Heart left ventricle (tissue), 16 donors: ENCODE results near the gene DHX8. TPM values are rescaled to one million over a fixed set of nuclear protein-coding genes. Genes with fewer than 3 reads are reported as not detected.

ENCODE experiments used
- ATAC-seq, 4 donors: fragments of 200-7000 bp; cut with Tn5 transposase; one replicate each; pipeline ENCODE4 v1.9.1; 2020 to 2022; ENCODE audit warnings: moderate library complexity in 4 of 4, mild to moderate bottlenecking in 3 of 4, moderate number of reproducible peaks in 1 of 4
- DNase-seq, 5 donors: peaks; one replicate each; pipeline ENCODE4 v3.0.0-alpha.2; 2020
- H3K27ac ChIP-seq, 12 donors: fragments of 200-600 bp; sonication (generic) in 4 of 12; one replicate each; pipeline versions ENCODE4 v1.5.0 to v1.8.0; 2016 to 2022; ENCODE audit warnings: mild to moderate bottlenecking in 2 of 12
- H3K27me3 ChIP-seq, 9 donors: fragments of 200-600 bp; sonication (generic) in 2 of 9; one replicate each; pipeline versions ENCODE4 v1.5.1 to v1.8.0; 2016 to 2022; ENCODE audit warnings: mild to moderate bottlenecking in 3 of 9
- H3K36me3 ChIP-seq, 9 donors: fragments of 200-600 bp; sonication (generic) in 2 of 9; one replicate each; pipeline versions ENCODE4 v1.5.0 to v1.8.0; 2018 to 2022; ENCODE audit warnings: mild to moderate bottlenecking in 2 of 9
- H3K4me1 ChIP-seq, 12 donors: fragments of 200-600 bp; sonication (generic) in 4 of 12; one replicate each; pipeline versions ENCODE4 v1.5.0 to v1.8.0; 2016 to 2022; ENCODE audit warnings: mild to moderate bottlenecking in 3 of 12
- H3K4me3 ChIP-seq, 12 donors: fragments of 200-600 bp; sonication (generic) in 4 of 12; one replicate each; pipeline versions ENCODE4 v1.5.0 to v1.8.0; 2017 to 2022; ENCODE audit warnings: mild to moderate bottlenecking in 9 of 12, moderate library complexity in 4 of 12
- H3K9me3 ChIP-seq, 12 donors: fragments of 200-600 bp; sonication (generic) in 4 of 12; one replicate each; pipeline versions ENCODE4 v1.5.0 to v1.8.0; 2016 to 2022; ENCODE audit warnings: mild to moderate bottlenecking in 1 of 12
- POLR2A ChIP-seq, 2 donors: fragments of 450-650 bp; IDR thresholded peaks; one replicate each; pipeline ENCODE4 v1.6.1; 2017; ENCODE audit warnings: antibody characterized with exemption in 2 of 2, mild to moderate bottlenecking in 2 of 2, moderate library complexity in 2 of 2
- WGBS, 4 donors: extraction: QIAGEN DNeasy Blood & Tissue Kit in 2 of 4; methylation state at CpG; one replicate each; pipeline versions ENCODE4 v1.1.5 to v1.1.7; 2013 to 2018; 5-methylcytosine and 5-hydroxymethylcytosine counted together
- intact Hi-C, 10 donors: fragments of 100-400 bp; cut with DNase I; formaldehyde crosslinking; loops; one replicate each; pipeline versions ENCODE4 v1.11.1 to v1.14.2; 2022
- polyA plus RNA-seq, 2 donors: library from polyadenylated mRNA; stranded (reverse); fragments of 200-250 nt; gene quantifications; one replicate each; pipeline ENCODE4 v1.2.3, GENCODE V29; 2013
- total RNA-seq, 9 donors: library from RNA; depleted of rRNA in 2 of 9; stranded (reverse); fragments of >200 nt in 2 of 9; fragmentation: NEBNext Ultra II Directional in 3 of 9; extraction: Animal tissue kit (Norgen Biotek cat#: 25700) in 3 of 9; gene quantifications; one replicate each; pipeline versions ENCODE4 v1.1.0 to v1.2.4, GENCODE V29; 2016 to 2023
- TF ChIP-seq, protein P1 (sequence below), 12 donors: fragments of 200-600 bp; sonication (generic) in 4 of 12; IDR thresholded peaks; one replicate each; pipeline versions ENCODE4 v1.5.0 to v1.8.0; 2018 to 2022; ENCODE audit warnings: antibody characterized with exemption in 12 of 12, mild to moderate bottlenecking in 5 of 12
- donor health status: ischemic (EF 13 %, LVEDD 7.1; RV severe dilation, severe dysfunction).
- donor health status: healthy with polysubstance abuse.
- donor health status: DM: no; HTN: yes; CAD: no.
- donor health status: DM: no; HTN: no; CAD: no.
- donor health status: ischemic (EF 25% LVEDD 6.9; RV normal size, moderate dysfunction).
- donor health status: ischemic (EF 25% LVEDD 5.7; RV mildly dilated, moderate dysfunction).
- donor health status: healthy.
- donor health status: DM: yes; HTN: yes; CAD: no.
- donor health status: ischemic (EF 35%, LVEDD 5.7; RV mildly dilated, moderate dysfunction).
- donor health status: nonischemic (EF 11% LVEDD 7.7; RV severe dilation, severe dysfunction).
- donor health status: DM: yes; HTN: yes; CAD: no.
- donor health status: PGD.
- donor health status: ischemic (EF 29% LVEDD 5.4; RV normal size, mild dysfunction).
- donor health status: nonischemic (EF 23%, LVEDD 6.1; RV moderate dilation, normal function).

The DHX8 gene
- total and polyA plus RNA-seq, 11 donors, result 13.4 to 41.0 (median 28.1) TPM

DNA sequence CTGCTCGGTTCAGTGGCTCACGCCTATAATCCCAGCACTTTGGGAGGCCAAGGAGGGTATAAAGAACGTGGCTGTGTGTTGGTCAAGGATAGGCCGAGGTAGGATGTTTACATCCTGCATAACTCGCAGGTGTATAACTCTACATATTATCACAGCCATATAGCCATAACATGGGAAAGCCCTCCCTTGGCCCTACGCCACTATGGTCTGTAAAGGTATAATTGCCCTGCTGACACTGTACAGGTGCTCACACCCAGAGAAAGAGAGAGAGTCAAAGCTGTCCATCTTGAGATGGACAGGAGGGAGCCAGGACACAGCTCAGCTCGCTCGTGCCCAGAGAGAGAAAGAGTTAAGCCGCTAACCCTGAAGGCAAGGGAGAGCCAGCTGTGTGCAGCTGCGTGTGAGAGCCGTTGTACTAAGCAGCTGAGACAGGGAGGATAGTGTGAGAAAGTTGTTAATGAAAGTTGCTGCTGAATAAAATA is 30.4 kb upstream of the DHX8 start:
- Histone ChIP-seq H3K4me3 (no peak overlapping the region), H3K36me3 (no peaks in the 10 kb centered on the region), H3K4me1 (peaks cover 0 to 23% (median 9%) of the 10 kb centered on the region in 12 donors), H3K27ac (peak overlapping the region in 2 of 12 donors; percentile 19 to 34), H3K9me3 (no peaks in the 10 kb centered on the region), H3K27me3 (no peaks in the 10 kb centered on the region)
- ATAC-seq, result peak in 3 of 4 donors; percentile 35 to 67 (median 64)
- intact Hi-C loops, result no loop called here
- TF ChIP-seq, protein P1, sequence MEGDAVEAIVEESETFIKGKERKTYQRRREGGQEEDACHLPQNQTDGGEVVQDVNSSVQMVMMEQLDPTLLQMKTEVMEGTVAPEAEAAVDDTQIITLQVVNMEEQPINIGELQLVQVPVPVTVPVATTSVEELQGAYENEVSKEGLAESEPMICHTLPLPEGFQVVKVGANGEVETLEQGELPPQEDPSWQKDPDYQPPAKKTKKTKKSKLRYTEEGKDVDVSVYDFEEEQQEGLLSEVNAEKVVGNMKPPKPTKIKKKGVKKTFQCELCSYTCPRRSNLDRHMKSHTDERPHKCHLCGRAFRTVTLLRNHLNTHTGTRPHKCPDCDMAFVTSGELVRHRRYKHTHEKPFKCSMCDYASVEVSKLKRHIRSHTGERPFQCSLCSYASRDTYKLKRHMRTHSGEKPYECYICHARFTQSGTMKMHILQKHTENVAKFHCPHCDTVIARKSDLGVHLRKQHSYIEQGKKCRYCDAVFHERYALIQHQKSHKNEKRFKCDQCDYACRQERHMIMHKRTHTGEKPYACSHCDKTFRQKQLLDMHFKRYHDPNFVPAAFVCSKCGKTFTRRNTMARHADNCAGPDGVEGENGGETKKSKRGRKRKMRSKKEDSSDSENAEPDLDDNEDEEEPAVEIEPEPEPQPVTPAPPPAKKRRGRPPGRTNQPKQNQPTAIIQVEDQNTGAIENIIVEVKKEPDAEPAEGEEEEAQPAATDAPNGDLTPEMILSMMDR (IDR thresholded peaks at IDR 0.05), result no peak
- no peak for TF ChIP-seq POLR2A (IDR thresholded peaks at IDR 0.05)
- 59 to 71% (median 68%) methylated on average over 11 of the region's 11 CpGs for WGBS, 4 donors
- peak; percentile 25 to 79 (median 65) for DNase-seq

DNA sequence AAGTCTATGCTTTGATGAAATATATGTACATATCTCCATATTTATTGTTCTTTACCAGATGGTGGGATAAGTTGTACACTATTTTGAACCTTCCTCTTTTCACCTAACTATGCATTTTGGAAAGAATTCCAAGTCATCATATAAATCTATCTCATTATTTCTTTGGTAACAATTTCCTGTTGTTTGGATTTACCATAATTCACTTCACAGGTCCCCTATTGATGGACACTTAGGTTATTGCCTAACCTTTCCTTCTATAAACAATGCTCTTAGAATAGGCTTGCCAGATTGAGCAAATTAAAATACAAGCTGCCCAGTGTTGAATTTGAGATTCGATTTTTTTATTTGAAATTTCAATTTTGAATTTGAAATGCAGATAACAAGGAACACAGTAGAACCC is 28.9 kb upstream of the DHX8 start:
- Histone ChIP-seq H3K27me3 (no peaks in the 10 kb centered on the region), H3K9me3 (no peaks in the 10 kb centered on the region), H3K36me3 (no peaks in the 10 kb centered on the region), H3K4me1 (peaks cover 0 to 27% (median 9%) of the 10 kb centered on the region in 12 donors), H3K4me3 (no peak overlapping the region), H3K27ac (no peak overlapping the region)
- no peak for ATAC-seq
- intact Hi-C loops, result loop anchor here in 1 of 10 donors (5.0 kb wide), 1 partner anchor 38 kb away; no protein-coding TSS in a partner anchor
- DNase-seq, result no peak
- 60 to 71% (median 64%) methylated on average over 1 of the region's 1 CpG for WGBS, 4 donors
- TF ChIP-seq, protein P1 (IDR thresholded peaks at IDR 0.05), result no peak
- no peak for TF ChIP-seq POLR2A (IDR thresholded peaks at IDR 0.05)

DNA sequence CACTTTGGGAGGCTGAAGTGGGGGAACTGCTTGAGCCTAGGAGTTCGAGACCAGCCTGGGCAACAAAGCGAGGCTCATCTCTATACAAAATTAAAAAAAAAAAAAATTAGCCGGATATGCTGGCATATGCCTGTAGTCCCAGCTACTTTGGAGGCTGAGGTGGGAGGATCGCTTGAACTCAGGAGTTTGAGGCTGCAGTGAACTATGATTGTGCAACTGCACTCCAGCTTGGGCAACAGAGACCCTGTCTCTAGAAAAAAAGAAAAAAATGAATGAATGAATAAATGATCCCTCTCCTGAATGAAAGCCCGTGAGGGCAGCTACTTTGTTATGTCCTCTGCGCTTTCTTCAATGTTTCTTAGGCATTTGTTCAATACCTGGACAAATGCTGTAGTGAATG is 27.7 kb upstream of the DHX8 start:
- Histone ChIP-seq H3K27me3 (no peaks in the 10 kb centered on the region), H3K27ac (peak overlapping the region in 2 of 12 donors; percentile 47 to 54), H3K4me1 (peaks cover 0 to 27% (median 9%) of the 10 kb centered on the region in 12 donors), H3K36me3 (no peaks in the 10 kb centered on the region), H3K9me3 (no peaks in the 10 kb centered on the region), H3K4me3 (no peak overlapping the region)
- intact Hi-C loops, result loop anchor here in 1 of 10 donors (5.0 kb wide), 1 partner anchor 39 kb away; no protein-coding TSS in a partner anchor
- TF ChIP-seq, protein P1 (IDR thresholded peaks at IDR 0.05), result no peak
- no peak for TF ChIP-seq POLR2A (IDR thresholded peaks at IDR 0.05)
- 96 to 99% (median 97%) methylated on average over 6 of the region's 6 CpGs for WGBS, 4 donors
- ATAC-seq, result no peak
- DNase-seq, result no peak

DNA sequence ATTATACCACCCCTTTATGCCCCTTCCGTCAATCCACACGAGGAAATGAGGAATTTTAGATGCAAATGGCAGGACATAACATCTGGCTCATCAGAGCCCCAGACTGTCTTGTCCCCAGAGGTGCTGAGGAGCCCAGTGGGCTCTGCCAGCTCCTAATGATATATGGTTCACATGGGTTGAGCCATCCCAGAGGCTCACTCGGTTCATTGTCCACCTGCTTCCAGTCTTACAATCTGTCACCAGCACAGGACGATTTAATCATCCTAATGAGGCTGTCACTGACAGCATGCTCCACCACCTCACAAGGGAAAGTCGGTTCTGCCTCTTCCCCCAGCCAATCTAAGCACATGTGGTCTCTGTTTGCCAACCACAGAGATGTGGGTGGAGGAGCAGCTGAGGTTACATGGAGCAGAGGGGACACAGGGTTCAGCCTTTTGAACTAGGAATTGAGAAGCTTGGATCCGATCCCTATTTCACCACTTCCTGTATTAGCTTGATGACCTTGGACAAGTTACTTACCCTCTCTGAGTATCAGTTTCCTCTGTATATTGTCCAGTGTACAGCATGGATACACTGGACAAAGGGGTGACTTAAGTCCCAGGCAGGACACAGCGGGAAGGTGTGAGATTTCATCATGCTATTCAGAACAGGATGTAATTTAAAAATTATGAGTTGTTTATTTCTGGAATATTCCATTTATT is 27.0 kb upstream of the DHX8 start:
- Histone ChIP-seq H3K4me3 (no peak overlapping the region), H3K9me3 (no peaks in the 10 kb centered on the region), H3K36me3 (no peaks in the 10 kb centered on the region), H3K27ac (peak overlapping the region in 9 of 12 donors; percentile 8 to 73 (median 47)), H3K4me1 (peaks cover 0 to 27% (median 9%) of the 10 kb centered on the region in 12 donors), H3K27me3 (no peaks in the 10 kb centered on the region)
- WGBS, 4 donors, result 32 to 47% (median 42%) methylated on average over 7 of the region's 7 CpGs
- TF ChIP-seq, protein P1 (IDR thresholded peaks at IDR 0.05), result no peak
- TF ChIP-seq POLR2A (IDR thresholded peaks at IDR 0.05), result no peak
- peak; percentile 75 to 91 (median 80) for ATAC-seq
- intact Hi-C loops, result loop anchor here in 1 of 10 donors (5.0 kb wide), 1 partner anchor 40 kb away; no protein-coding TSS in a partner anchor
- DNase-seq, result peak in 3 of 5 donors; percentile 16 to 61 (median 56)
